MM.1S (cell line): Measurements from ENCODE around the gene NR1I2.

ENCODE experiments used
- DNase-seq: peaks from one replicate; pipeline ENCODE4 v3.0.0-alpha.2; 2015
- H2AFZ ChIP-seq: fragments of 300-600 bp; sonication (generic); 2 replicates; pipeline ENCODE4 v1.6.0; 2016; ENCODE audit warnings: antibody characterized with exemption, low read length
- H3F3A ChIP-seq: fragments of 300-600 bp; sonication (generic); 2 replicates; pipeline ENCODE4 v1.6.1; 2016; ENCODE audit warnings: mild to moderate bottlenecking, antibody characterized with exemption, low read length, moderate library complexity, mixed read lengths; ENCODE audit not compliant: insufficient read depth
- H3K27ac ChIP-seq: fragments of 300-600 bp; sonication (generic); 2 replicates; pipeline ENCODE4 v1.5.1; 2016; ENCODE audit warnings: mild to moderate bottlenecking, low read length
- H3K27me3 ChIP-seq: fragments of 300-600 bp; sonication (generic); replicated peaks from 2 replicates; pipeline ENCODE4 v1.6.0; 2016; ENCODE audit warnings: low read length; ENCODE audit not compliant: insufficient read depth
- H3K36me3 ChIP-seq: fragments of 300-600 bp; sonication (generic); replicated peaks from 2 replicates; pipeline ENCODE4 v1.6.1; 2016; ENCODE audit warnings: mild to moderate bottlenecking, low read length, mixed read lengths; ENCODE audit not compliant: insufficient read depth
- H3K4me1 ChIP-seq: fragments of 300-600 bp; sonication (generic); 2 replicates; pipeline ENCODE4 v1.6.1; 2016; ENCODE audit warnings: low read length, mixed read lengths
- H3K4me2 ChIP-seq: fragments of 300-600 bp; sonication (generic); 2 replicates; pipeline ENCODE4 v1.6.0; 2016; ENCODE audit warnings: low read depth, low read length
- H3K4me3 ChIP-seq: fragments of 300-600 bp; sonication (generic); 2 replicates; pipeline ENCODE4 v1.5.1; 2016; ENCODE audit warnings: low read length, mixed read lengths
- H3K79me2 ChIP-seq: fragments of 300-600 bp; sonication (generic); 2 replicates; pipeline ENCODE4 v1.6.1; 2016; ENCODE audit warnings: mixed run types, low read length, mixed read lengths
- H3K9ac ChIP-seq: fragments of 300-600 bp; sonication (generic); 2 replicates; pipeline ENCODE4 v1.6.1; 2016; ENCODE audit warnings: low read length, mixed read lengths
- H3K9me2 ChIP-seq: fragments of 300-600 bp; sonication (generic); replicated peaks from 2 replicates; pipeline ENCODE4 v1.6.1; 2016; ENCODE audit warnings: mild to moderate bottlenecking, low read length, mixed read lengths; ENCODE audit not compliant: insufficient read depth
- H3K9me3 ChIP-seq: fragments of 300-600 bp; sonication (generic); replicated peaks from 2 replicates; pipeline ENCODE4 v1.6.1; 2016; ENCODE audit warnings: mild to moderate bottlenecking, low read length, mixed read lengths; ENCODE audit not compliant: insufficient read depth
- H4K20me1 ChIP-seq: fragments of 300-600 bp; sonication (generic); 2 replicates; pipeline ENCODE4 v1.6.1; 2016; ENCODE audit warnings: mild to moderate bottlenecking, low read length, moderate library complexity, mixed read lengths; ENCODE audit not compliant: insufficient read depth
- CTCF ChIP-seq: fragments of 300-600 bp; sonication (generic); IDR thresholded peaks from 2 replicates; pipeline ENCODE4 v1.5.1; 2016; ENCODE audit warnings: antibody characterized with exemption, low read length, mixed read lengths
- EZH2 ChIP-seq: fragments of 300-600 bp; sonication (generic); optimal IDR thresholded peaks from 2 replicates; pipeline ENCODE3; 2017; ENCODE audit warnings: low read depth, mild to moderate bottlenecking, antibody characterized with exemption, low read length, mixed read lengths
- EZH2phosphoT487 ChIP-seq: fragments of 300-600 bp; sonication (generic); IDR thresholded peaks from 2 replicates; pipeline ENCODE4 v1.6.1; 2018; ENCODE audit warnings: antibody characterized with exemption, low read length

Gene NR1I2

GRCh38 chr3:119746423-119746822 is 35.5 kb upstream of the NR1I2 start:
- no peak overlapping the region for H3K9ac ChIP-seq
- H2AFZ ChIP-seq = no peak overlapping the region
- H4K20me1 ChIP-seq = no peaks in the 10 kb centered on the region
- peaks cover 16% of the 10 kb centered on the region for H3K4me1 ChIP-seq
- H3K4me3 ChIP-seq = no peak overlapping the region
- TF ChIP-seq EZH2 = no peak
- TF ChIP-seq CTCF = no peak
- no peak for TF ChIP-seq EZH2phosphoT487
- no peaks in the 10 kb centered on the region for H3K79me2 ChIP-seq
- 0 out of 2 replicates have a peak, but pooled peaks cover 10% of the 10 kb centered on the region for H3K27me3 ChIP-seq
- H3K36me3 ChIP-seq = no peaks in the 10 kb centered on the region
- no peak overlapping the region for H3K27ac ChIP-seq
- H3K9me2 ChIP-seq = no peaks in the 10 kb centered on the region
- no peak for DNase-seq
- no peaks in the 10 kb centered on the region for H3K9me3 ChIP-seq
- peak overlapping the region; percentile 30; the same call in 1 of the 2 replicates for H3K4me2 ChIP-seq
- H3F3A ChIP-seq = peaks cover 12% of the 10 kb centered on the region

- Histone ChIP-seq H3F3A (peaks cover 12% of the 10 kb centered on the region), H3K4me3 (no peak overlapping the region), H4K20me1 (no peaks in the 10 kb centered on the region), H3K4me1 (peaks cover 16% of the 10 kb centered on the region), H3K36me3 (no peaks in the 10 kb centered on the region), H3K27ac (no peak overlapping the region), H3K79me2 (no peaks in the 10 kb centered on the region), H2AFZ (no peak overlapping the region), H3K9me2 (no peaks in the 10 kb centered on the region), H3K27me3 (0 out of 2 replicates have a peak, but pooled peaks cover 10% of the 10 kb centered on the region), H3K9ac (no peak overlapping the region), H3K9me3 (no peaks in the 10 kb centered on the region), H3K4me2 (no peak overlapping the region)
- DNase-seq = no peak
- TF ChIP-seq CTCF (no peak), EZH2phosphoT487 (no peak), EZH2 (no peak)
These were observed 34.5 kb upstream of the NR1I2 start for GRCh38 chr3:119747357-119747756.

DNA sequence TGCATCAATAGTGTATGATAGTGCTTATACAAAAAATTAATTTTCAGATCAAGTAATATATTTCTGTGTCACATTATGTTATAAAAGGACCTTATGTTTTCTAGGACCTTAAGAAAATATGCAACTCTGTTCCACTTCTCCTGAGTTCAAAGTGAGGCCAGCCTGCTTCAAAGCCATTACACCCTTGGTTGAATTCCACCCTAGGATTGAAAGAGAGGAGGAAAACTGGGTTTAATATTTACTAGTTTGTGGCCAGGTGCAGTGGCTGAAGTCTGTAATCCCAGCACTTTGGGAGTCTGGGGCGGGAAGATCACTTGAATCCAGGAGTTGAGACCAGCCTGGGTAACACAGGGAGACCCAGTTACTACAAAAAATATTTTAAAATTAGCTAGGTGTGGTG is 32.9 kb upstream of the NR1I2 start:
- no peak for DNase-seq
- TF ChIP-seq EZH2phosphoT487 (no peak), CTCF (no peak), EZH2 (no peak)
- no peaks in the 10 kb centered on the region for H3K36me3 ChIP-seq

More for the DNA sequence above, 32.9 kb upstream of the NR1I2 start:
- H2AFZ ChIP-seq = no peak overlapping the region
- no peaks in the 10 kb centered on the region for H4K20me1 ChIP-seq
- no peak overlapping the region for H3K4me2 ChIP-seq
- H3K9me2 ChIP-seq = no peaks in the 10 kb centered on the region
- H3K4me3 ChIP-seq = no peak overlapping the region
- no peaks in the 10 kb centered on the region for H3K9me3 ChIP-seq
- peaks cover 12% of the 10 kb centered on the region for H3F3A ChIP-seq
- no peak overlapping the region for H3K27ac ChIP-seq
- H3K27me3 ChIP-seq = 0 out of 2 replicates have a peak, but pooled peaks cover 10% of the 10 kb centered on the region
- H3K79me2 ChIP-seq = no peaks in the 10 kb centered on the region
- H3K9ac ChIP-seq = no peak overlapping the region
- H3K4me1 ChIP-seq = peaks cover 16% of the 10 kb centered on the region
